ENCODE data around the gene PTPN18. TPM values are rescaled to one million over a fixed set of nuclear protein-coding genes. Genes with fewer than 3 reads are reported as not detected.

The PTPN18 gene
- total and polyA plus RNA-seq, 8 donors = 37.0 to 177 (median 55.5) TPM

DNA sequence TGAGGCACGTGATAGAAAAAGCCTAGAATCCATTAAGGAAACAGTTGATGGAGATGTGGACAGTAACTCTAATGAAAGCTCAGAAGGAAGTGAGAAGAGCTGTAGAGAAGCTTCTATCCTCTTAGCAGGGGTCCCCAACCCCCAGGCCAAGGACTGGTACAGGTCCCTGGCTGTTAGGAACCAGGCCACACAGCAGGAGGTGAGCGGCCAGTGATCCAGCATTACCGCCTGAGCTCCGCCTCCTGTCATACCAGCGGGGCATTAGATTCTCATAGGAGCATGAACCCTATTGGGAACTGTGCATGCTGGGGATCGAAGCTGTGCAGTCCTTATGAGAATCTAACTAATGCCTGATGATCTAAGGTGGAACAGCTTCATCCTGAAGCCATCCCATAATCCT is 21.8 kb upstream of the PTPN18 start:
- DNase-seq = no peak
- peaks cover 0 to 22% (median 18%) of the 10 kb centered on the region in 4 donors for H3K4me1 ChIP-seq
- H3K4me3 ChIP-seq = no peak overlapping the region
- H3K9me3 ChIP-seq = no peaks in the 10 kb centered on the region
- H3K36me3 ChIP-seq = peaks cover 6 to 14% (median 9%) of the 10 kb centered on the region in 4 donors
- H3K27ac ChIP-seq = no peak overlapping the region
- WGBS, 5 donors = 68 to 79% (median 72%) methylated on average over 3 to 6 of the region's 6 CpGs
- intact Hi-C loops (cut with DNase I; ENCODE audit: low total_unique reads) = loop anchor here (10.0 kb wide), 1 partner anchor 149 kb away; the partner anchor contains the start of genes MZT2B and SMPD4
- TF ChIP-seq POLR2A (IDR thresholded peaks at IDR 0.05) (no peak), EP300 (IDR thresholded peaks at IDR 0.05) (no peak), POLR2AphosphoS5 (IDR thresholded peaks at IDR 0.05) (no peak)
- TF ChIP-seq, protein P1, sequence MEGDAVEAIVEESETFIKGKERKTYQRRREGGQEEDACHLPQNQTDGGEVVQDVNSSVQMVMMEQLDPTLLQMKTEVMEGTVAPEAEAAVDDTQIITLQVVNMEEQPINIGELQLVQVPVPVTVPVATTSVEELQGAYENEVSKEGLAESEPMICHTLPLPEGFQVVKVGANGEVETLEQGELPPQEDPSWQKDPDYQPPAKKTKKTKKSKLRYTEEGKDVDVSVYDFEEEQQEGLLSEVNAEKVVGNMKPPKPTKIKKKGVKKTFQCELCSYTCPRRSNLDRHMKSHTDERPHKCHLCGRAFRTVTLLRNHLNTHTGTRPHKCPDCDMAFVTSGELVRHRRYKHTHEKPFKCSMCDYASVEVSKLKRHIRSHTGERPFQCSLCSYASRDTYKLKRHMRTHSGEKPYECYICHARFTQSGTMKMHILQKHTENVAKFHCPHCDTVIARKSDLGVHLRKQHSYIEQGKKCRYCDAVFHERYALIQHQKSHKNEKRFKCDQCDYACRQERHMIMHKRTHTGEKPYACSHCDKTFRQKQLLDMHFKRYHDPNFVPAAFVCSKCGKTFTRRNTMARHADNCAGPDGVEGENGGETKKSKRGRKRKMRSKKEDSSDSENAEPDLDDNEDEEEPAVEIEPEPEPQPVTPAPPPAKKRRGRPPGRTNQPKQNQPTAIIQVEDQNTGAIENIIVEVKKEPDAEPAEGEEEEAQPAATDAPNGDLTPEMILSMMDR (IDR thresholded peaks at IDR 0.05) = no peak
- peaks cover 0 to 27% (median 0%) of the 10 kb centered on the region in 3 donors for H3K27me3 ChIP-seq

DNA sequence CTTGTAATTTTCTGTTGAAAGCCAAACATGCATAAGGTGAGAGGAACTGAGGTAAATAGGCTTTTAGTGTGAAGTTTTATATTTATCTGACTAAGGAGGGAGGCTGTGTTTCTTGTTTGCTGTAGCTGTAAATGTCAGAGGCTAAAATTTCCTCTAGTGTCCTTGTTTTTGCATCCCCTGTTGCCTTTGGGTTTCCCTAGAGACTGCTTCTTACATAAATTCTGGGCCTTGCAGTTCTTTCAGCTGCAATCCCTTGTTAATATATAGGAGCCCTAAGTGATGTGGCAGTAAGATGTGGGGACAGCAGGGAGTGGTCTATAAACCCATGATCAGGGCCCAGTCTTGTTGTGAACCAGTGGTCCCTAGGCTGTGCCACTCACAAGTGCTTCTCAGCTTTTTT is 20.6 kb upstream of the PTPN18 start:
- Histone ChIP-seq H3K4me3 (no peak overlapping the region), H3K27ac (no peak overlapping the region), H3K4me1 (peaks cover 0 to 26% (median 18%) of the 10 kb centered on the region in 4 donors), H3K9me3 (no peaks in the 10 kb centered on the region), H3K36me3 (peaks cover 8 to 26% (median 21%) of the 10 kb centered on the region in 4 donors), H3K27me3 (peaks cover 0 to 20% (median 0%) of the 10 kb centered on the region in 3 donors)
- no peak for DNase-seq
- TF ChIP-seq POLR2AphosphoS5 (IDR thresholded peaks at IDR 0.05) (no peak), EP300 (IDR thresholded peaks at IDR 0.05) (no peak), POLR2A (IDR thresholded peaks at IDR 0.05) (no peak)
- TF ChIP-seq, protein P1 (IDR thresholded peaks at IDR 0.05) = no peak
- intact Hi-C loops (cut with DNase I; ENCODE audit: low total_unique reads) = loop anchor here (10.0 kb wide), 1 partner anchor 150 kb away; the partner anchor contains the start of genes MZT2B and SMPD4

DNA sequence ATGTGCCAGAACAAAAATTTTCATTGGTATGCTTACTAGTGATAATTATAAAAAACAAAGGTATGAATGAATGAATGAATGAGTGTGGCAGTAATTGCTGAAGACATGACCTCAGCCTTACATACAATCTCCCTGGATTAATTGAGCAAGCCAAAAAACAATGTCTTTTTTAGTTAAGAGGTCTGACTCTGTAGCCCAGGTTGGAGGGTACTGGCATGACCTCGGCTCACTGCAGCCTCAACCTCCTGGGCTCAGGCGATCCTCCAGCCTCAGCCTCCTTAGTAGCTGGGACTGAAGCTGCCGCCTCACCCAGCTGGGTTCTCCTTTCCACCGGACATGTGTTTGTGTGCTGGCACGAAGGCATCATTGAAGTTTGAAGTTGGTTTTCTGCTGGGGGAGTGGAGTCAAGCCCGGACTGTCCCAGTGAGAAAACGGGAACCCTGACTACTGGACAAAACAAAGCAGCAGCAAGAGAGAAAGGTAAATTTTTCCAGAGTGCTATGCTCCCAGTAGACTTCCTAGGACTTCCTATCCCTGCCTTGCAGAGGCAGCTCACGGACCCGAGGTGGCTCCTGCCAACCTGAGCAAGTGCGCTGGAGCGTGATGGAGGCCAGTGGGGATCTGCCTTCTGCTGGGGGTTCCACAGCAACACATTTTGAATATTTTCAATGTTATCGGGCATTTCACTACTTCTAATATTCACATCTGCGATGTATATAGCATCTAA is 19.5 kb upstream of the PTPN18 start:
- H3K4me1 ChIP-seq = peaks cover 2 to 37% (median 28%) of the 10 kb centered on the region in 4 donors
- peaks cover 8 to 32% (median 26%) of the 10 kb centered on the region in 4 donors for H3K36me3 ChIP-seq
- no peak for DNase-seq
- H3K4me3 ChIP-seq = no peak overlapping the region
- TF ChIP-seq, protein P1 (IDR thresholded peaks at IDR 0.05) = no peak
- TF ChIP-seq POLR2AphosphoS5 (IDR thresholded peaks at IDR 0.05) (no peak), POLR2A (IDR thresholded peaks at IDR 0.05) (no peak), EP300 (IDR thresholded peaks at IDR 0.05) (no peak)
- intact Hi-C loops (cut with DNase I; ENCODE audit: low total_unique reads) = loop anchor here (10.0 kb wide), 1 partner anchor 152 kb away; the partner anchor contains the start of genes MZT2B and SMPD4
- no peaks in the 10 kb centered on the region for H3K9me3 ChIP-seq
- no peak overlapping the region for H3K27ac ChIP-seq
- peaks cover 0 to 10% (median 0%) of the 10 kb centered on the region in 3 donors for H3K27me3 ChIP-seq
- WGBS, 5 donors = 75 to 78% (median 77%) methylated on average over 13 of the region's 13 CpGs

DNA sequence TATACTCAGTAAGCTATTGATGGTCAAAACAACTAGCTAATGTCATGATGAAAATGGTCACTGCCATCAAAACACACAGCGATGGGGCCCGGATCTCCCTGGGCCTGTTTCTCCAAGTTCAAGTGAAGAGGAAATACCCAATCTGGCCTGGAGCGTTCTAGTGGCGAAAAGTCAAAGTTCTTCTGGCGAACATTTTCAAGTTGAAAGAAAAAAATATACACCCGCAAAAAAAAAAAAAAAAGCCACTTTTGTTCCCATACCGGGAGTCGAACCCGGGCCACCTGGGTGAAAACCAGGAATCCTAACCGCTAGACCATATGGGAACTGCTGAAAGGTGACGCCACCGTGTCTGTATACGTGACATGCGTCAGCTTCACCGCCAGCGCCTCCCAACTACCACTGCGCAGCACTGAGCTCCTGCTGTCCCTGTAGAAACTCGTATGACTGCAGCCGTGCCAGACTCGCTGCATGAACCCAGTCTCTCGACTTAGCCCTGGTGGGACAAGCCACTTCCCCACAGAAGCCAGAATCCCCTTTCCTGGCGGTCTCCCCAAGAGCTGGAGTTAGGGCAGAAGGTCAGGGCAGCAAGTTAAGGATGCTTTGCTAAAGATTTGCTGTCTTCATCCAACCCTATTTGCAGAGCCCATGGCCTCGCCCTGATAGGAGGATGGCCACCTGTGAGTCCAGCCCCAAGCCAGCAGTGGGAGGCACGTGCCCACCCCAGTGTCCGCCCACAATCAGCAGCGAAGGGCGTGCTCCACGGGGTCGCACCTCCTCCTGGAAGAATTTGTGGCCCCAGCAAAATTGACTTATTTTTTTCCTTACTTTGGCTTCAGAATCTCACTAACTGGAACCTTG is 18.8 kb upstream of the PTPN18 start:
- H3K27me3 ChIP-seq = peaks cover 0 to 2% (median 0%) of the 10 kb centered on the region in 3 donors
- H3K27ac ChIP-seq = peak overlapping the region; percentile 3 to 57 (median 39)
- H3K36me3 ChIP-seq = peaks cover 8 to 32% (median 26%) of the 10 kb centered on the region in 4 donors
- DNase-seq = peak; percentile 90 to 96
- 13 to 26% (median 16%) methylated on average over 29 of the region's 29 CpGs for WGBS, 5 donors
- intact Hi-C loops (cut with DNase I; ENCODE audit: low total_unique reads) = loop anchor here (10.0 kb wide), 1 partner anchor 152 kb away; the partner anchor contains the start of genes MZT2B and SMPD4
- TF ChIP-seq POLR2AphosphoS5 (IDR thresholded peaks at IDR 0.05) = peak in 1 of 3 donors; percentile 91
- TF ChIP-seq EP300 (IDR thresholded peaks at IDR 0.05) = no peak
- TF ChIP-seq POLR2A (IDR thresholded peaks at IDR 0.05) = peak in 1 of 4 donors; percentile 8
- TF ChIP-seq, protein P1 (IDR thresholded peaks at IDR 0.05) = peak in 1 of 7 experiments; percentile 17
- H3K9me3 ChIP-seq = no peaks in the 10 kb centered on the region
- H3K4me1 ChIP-seq = peaks cover 6 to 42% (median 30%) of the 10 kb centered on the region in 4 donors
- peak overlapping the region; percentile 10 to 33 (median 19) for H3K4me3 ChIP-seq

All from stomach (tissue), 9 donors.